Keratinocyte (primary cell): ENCODE data around the gene GTF2F1.

ENCODE experiments used
- EZH2 ChIP-seq: IDR thresholded peaks from one replicate; pipeline ENCODE4 v1.6.1; 2012; ENCODE audit warnings: inconsistent platforms, mild to moderate bottlenecking, low read length, moderate library complexity
- TF ChIP-seq, protein P1 (sequence below), 3 experiments: IDR thresholded peaks in 1 of 3; conservative IDR thresholded peaks in 1 of 3; optimal IDR thresholded peaks in 1 of 3; 2 replicates in 2 of 3; 3 replicates in 1 of 3; pipeline versions ENCODE3 to v1.5.1; 2011; ENCODE audit warnings: low read length in 3 of 3, mild to moderate bottlenecking in 3 of 3, moderate library complexity in 2 of 3, control low read depth in 1 of 3, inconsistent platforms in 1 of 3; ENCODE audit not compliant: insufficient read depth in 2 of 3; ENCODE audit errors: extremely low read depth in 1 of 3

DNA sequence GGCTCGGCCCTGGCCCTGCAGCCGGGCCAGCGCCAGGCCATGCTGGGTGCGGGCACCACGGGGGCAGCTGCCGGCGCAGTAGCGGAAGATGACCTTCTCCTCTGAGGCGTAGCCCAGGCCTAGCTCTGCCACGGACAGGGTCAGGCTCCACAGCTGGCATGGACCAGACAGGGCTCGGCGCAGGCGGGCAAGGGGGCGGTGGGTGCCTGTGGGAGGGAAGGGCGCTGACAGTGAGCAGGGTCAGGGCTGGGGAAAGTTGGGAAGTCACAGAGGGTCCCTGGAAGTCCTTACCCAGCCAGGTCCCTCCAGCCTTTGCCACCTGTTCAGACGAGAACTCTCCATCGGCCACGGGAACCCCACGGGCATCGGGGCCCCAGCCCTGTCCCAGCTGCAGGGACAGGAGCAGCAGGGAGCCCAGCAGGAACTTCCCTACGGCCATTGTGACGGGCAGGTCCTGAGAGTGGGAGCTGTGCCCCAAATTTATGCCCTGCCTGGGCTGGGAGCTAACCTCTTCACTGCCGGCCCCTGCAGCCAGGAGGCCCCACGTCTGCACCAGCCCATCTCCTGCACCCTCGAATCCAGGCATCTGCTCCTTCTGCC, 17.5 kb downstream of the GTF2F1 start, which contains the start of gene PSPN:
- TF ChIP-seq, protein P1, sequence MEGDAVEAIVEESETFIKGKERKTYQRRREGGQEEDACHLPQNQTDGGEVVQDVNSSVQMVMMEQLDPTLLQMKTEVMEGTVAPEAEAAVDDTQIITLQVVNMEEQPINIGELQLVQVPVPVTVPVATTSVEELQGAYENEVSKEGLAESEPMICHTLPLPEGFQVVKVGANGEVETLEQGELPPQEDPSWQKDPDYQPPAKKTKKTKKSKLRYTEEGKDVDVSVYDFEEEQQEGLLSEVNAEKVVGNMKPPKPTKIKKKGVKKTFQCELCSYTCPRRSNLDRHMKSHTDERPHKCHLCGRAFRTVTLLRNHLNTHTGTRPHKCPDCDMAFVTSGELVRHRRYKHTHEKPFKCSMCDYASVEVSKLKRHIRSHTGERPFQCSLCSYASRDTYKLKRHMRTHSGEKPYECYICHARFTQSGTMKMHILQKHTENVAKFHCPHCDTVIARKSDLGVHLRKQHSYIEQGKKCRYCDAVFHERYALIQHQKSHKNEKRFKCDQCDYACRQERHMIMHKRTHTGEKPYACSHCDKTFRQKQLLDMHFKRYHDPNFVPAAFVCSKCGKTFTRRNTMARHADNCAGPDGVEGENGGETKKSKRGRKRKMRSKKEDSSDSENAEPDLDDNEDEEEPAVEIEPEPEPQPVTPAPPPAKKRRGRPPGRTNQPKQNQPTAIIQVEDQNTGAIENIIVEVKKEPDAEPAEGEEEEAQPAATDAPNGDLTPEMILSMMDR (optimal IDR thresholded peaks at IDR 0.05 in 1 of 3, IDR thresholded peaks at IDR 0.05 in 1 of 3, conservative IDR thresholded peaks at IDR 0.05 in 1 of 3; ENCODE audit: extremely low read depth in 1 of 3, insufficient read depth in 2 of 3, low read length in 3 of 3) = no peak
- no peak for TF ChIP-seq EZH2
